ENCODE measurements around the gene IGSF3. TPM values are rescaled to one million over a fixed set of nuclear protein-coding genes. Genes with fewer than 3 reads are reported as not detected.
"Not testable (repeated sequence)": the region's sequence is repeated elsewhere in the genome, so short reads cannot be mapped to it uniquely, and the experiment has no call there.

Gene IGSF3
- total RNA-seq, 1 donor from 2014 or later: 29.4 TPM

DNA sequence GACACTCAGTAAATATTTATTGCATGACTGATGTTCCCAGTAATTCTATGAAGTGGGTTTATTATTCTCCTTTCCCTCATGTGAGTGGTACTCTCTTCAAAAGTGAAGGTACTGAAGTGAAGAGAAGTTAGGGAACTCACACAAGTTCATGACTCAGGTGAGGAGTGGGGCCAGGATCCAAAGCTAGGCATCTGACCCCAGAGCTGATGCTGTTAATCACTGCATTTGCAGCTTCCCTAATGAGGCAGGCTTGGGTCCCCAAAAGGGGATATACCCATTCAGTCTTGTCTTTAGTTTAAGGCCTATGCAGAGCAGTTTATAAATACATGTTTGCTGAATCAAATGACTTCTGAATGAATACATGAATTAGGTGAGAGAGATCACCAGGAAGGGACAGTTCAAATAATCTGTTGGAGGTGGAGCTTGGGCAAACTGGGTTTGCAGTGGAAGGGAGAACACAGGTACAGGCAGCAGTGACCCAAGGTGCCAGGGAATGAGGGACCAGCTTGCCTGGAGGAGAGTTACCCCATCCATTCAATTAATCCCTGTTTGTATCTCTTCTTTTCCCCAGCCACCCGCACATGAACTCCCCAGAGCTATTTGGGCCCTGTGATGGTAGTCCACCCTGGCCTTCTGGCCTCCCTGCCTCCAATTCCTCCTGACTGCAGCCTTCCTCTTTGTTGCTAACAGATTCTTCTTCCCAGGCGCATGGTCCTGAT, 98.7 kb downstream of the IGSF3 start:
- peak overlapping the region; percentile 51 for H3K4me3 Mint-ChIP-seq (ENCODE audit: unreplicated experiment)
- peaks cover 18% of the 10 kb centered on the region for H3K4me1 Mint-ChIP-seq (ENCODE audit: unreplicated experiment)
- no peaks in the 10 kb centered on the region for H3K9me3 Mint-ChIP-seq (ENCODE audit: unreplicated experiment)
- peaks cover 3% of the 10 kb centered on the region for H3K36me3 Mint-ChIP-seq (ENCODE audit: low read depth, unreplicated experiment)
- H3K27me3 Mint-ChIP-seq (ENCODE audit: unreplicated experiment): peaks cover 6% of the 10 kb centered on the region
- no peak for TF ChIP-seq CTCF (IDR thresholded peaks at IDR 0.05; ENCODE audit: unreplicated experiment)
- H3K27ac Mint-ChIP-seq (ENCODE audit: unreplicated experiment): peak overlapping the region; percentile 49
- no peak for DNase-seq (ENCODE audit: low spot score)

- no peak for TF ChIP-seq CTCF (IDR thresholded peaks at IDR 0.05; ENCODE audit: unreplicated experiment)
- peaks cover 6% of the 10 kb centered on the region for H3K27me3 Mint-ChIP-seq (ENCODE audit: unreplicated experiment)
- no peaks in the 10 kb centered on the region for H3K9me3 Mint-ChIP-seq (ENCODE audit: unreplicated experiment)
- H3K36me3 Mint-ChIP-seq (ENCODE audit: low read depth, unreplicated experiment): peaks cover 3% of the 10 kb centered on the region
- peaks cover 18% of the 10 kb centered on the region for H3K4me1 Mint-ChIP-seq (ENCODE audit: unreplicated experiment)
- no peak overlapping the region for H3K4me3 Mint-ChIP-seq (ENCODE audit: unreplicated experiment)
- H3K27ac Mint-ChIP-seq (ENCODE audit: unreplicated experiment): no peak overlapping the region
- no peak for DNase-seq (ENCODE audit: low spot score)
These were observed 99.5 kb downstream of the IGSF3 start for GRCh38 chr1:116567790-116568661.

DNA sequence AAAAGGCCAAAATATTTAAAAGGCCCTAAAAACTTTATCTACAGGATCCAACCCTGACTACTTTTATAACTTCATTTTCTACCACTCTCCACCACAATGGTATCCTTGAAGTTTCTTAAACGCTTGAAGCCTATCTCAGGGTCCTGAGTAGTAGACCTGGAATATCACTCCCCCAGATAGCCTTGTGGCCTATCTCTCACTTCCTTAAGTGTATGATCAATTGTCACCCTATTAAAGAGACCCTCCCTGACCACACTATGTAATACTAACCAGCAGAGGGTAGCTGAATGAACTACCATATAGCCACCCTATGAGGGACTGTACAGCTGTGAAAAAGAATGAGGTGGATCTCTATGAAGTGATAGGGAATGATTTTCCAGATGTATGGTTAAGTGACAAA, 102.3 kb downstream of the IGSF3 start:
- Mint-ChIP-seq H3K4me3 (ENCODE audit: unreplicated experiment) (no peak overlapping the region), H3K4me1 (ENCODE audit: unreplicated experiment) (peaks cover 13% of the 10 kb centered on the region), H3K36me3 (ENCODE audit: low read depth, unreplicated experiment) (peaks cover 6% of the 10 kb centered on the region), H3K27ac (ENCODE audit: unreplicated experiment) (no peak overlapping the region), H3K27me3 (ENCODE audit: unreplicated experiment) (peaks cover 6% of the 10 kb centered on the region), H3K9me3 (ENCODE audit: unreplicated experiment) (peaks cover 4% of the 10 kb centered on the region)
- no peak for DNase-seq (ENCODE audit: low spot score)
- TF ChIP-seq CTCF (IDR thresholded peaks at IDR 0.05; ENCODE audit: unreplicated experiment): no peak

DNA sequence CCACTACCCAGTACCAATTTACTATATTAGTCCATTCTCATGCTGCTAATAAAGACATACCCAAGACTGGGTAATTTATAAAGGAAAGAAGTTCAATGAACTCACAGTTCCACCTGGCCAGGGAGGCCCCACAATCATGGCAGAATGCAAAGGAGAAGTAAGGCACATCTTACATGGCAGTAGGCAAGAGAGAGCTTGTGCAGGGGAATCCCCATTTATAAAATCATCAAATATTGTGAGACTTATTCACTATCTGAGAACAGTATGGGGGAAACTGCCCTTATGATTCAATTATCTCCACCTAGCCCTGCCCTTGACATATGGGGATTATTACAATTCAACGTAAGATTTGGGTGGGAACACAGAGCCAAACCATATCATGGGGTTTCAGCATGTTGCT, 103.1 kb downstream of the IGSF3 start:
- no peak for TF ChIP-seq CTCF (IDR thresholded peaks at IDR 0.05; ENCODE audit: unreplicated experiment)

DNA sequence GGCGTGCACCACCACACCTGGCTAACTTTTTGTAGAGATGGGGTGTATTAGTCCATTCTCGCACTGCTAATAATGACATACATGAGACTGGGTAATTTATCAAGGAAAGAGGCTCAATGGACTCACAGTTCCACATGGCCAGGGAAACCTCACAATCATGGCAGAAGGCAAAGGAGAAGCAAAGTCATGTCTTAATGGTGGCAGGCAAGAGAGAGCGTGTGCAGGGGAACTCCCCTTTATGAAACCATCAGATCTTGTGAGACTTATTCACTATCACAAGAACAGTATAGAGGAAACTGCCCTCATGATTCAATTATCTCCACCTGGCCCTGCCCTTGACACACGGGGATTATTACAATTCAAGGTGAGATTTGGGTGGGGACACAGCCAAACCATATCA, 105.1 kb downstream of the IGSF3 start:
- H3K4me3 Mint-ChIP-seq (ENCODE audit: unreplicated experiment); H3K4me1 Mint-ChIP-seq (ENCODE audit: unreplicated experiment); H3K36me3 Mint-ChIP-seq (ENCODE audit: low read depth, unreplicated experiment); DNase-seq (ENCODE audit: low spot score); H3K27me3 Mint-ChIP-seq (ENCODE audit: unreplicated experiment); H3K27ac Mint-ChIP-seq (ENCODE audit: unreplicated experiment); H3K9me3 Mint-ChIP-seq (ENCODE audit: unreplicated experiment): not testable (repeated sequence)

More for the DNA sequence above, 103.1 kb downstream of the IGSF3 start:
- H3K36me3 Mint-ChIP-seq (ENCODE audit: low read depth, unreplicated experiment): peaks cover 6% of the 10 kb centered on the region
- H3K4me3 Mint-ChIP-seq (ENCODE audit: unreplicated experiment): no peak overlapping the region
- H3K4me1 Mint-ChIP-seq (ENCODE audit: unreplicated experiment): peaks cover 8% of the 10 kb centered on the region
- peaks cover 3% of the 10 kb centered on the region for H3K27me3 Mint-ChIP-seq (ENCODE audit: unreplicated experiment)
- DNase-seq (ENCODE audit: low spot score): no peak
- H3K27ac Mint-ChIP-seq (ENCODE audit: unreplicated experiment): no peak overlapping the region
- H3K9me3 Mint-ChIP-seq (ENCODE audit: unreplicated experiment): peaks cover 4% of the 10 kb centered on the region

All from endothelial cell (in vitro differentiated cells).